CD4-positive, alpha-beta T cell treated with Interleukin-12 subunit alpha and Interleukin-12 subunit beta, for 1 hour (primary cell): ENCODE data around the gene KLK4.

Source experiments
- DNase-seq: peaks from one replicate; pipeline ENCODE4 v3.0.0-alpha.2; 2020

Gene KLK4

GRCh38 chr19:50911206-50912101 lies at the start of gene KLK4:
Gene KLK4, minus strand, starts transcription at chr19:50911395. Its CDS starts 657 bp downstream, at chr19:50910738.
- DNase-seq = no peak

- no peak for DNase-seq
Measured at GRCh38 chr19:50959731-50960500, 48.7 kb upstream of the KLK4 start.

- no peak for DNase-seq
Measured at GRCh38 chr19:50957587-50957986, 46.4 kb upstream of the KLK4 start.

- no peak for DNase-seq
Measured at GRCh38 chr19:50952910-50953309, 41.7 kb upstream of the KLK4 start, which contains the start of gene KLK5. Gene KLK5, minus strand, starts transcription at chr19:50953038. Its CDS starts 381 bp downstream, at chr19:50952657.

GRCh38 chr19:50949861-50950260 lies 38.7 kb upstream of the KLK4 start:
- DNase-seq = no peak

GRCh38 chr19:50947123-50947522 lies 35.9 kb upstream of the KLK4 start:
- no peak for DNase-seq

GRCh38 chr19:50944795-50945194 lies 33.6 kb upstream of the KLK4 start:
- no peak for DNase-seq

- no peak for DNase-seq
Measured at GRCh38 chr19:50943074-50943828, 32.1 kb upstream of the KLK4 start.

GRCh38 chr19:50939596-50939995 lies 28.4 kb upstream of the KLK4 start:
- no peak for DNase-seq

- DNase-seq = no peak
Measured at GRCh38 chr19:50933640-50934039, 22.4 kb upstream of the KLK4 start.

- DNase-seq = no peak
Measured at GRCh38 chr19:50932690-50933083, 21.5 kb upstream of the KLK4 start.

GRCh38 chr19:50932018-50932689 lies 21.0 kb upstream of the KLK4 start:
- DNase-seq = no peak

- DNase-seq = no peak
Measured at GRCh38 chr19:50931023-50931422, 19.8 kb upstream of the KLK4 start.

GRCh38 chr19:50928831-50929230 lies 17.6 kb upstream of the KLK4 start:
- no peak for DNase-seq

- DNase-seq = no peak
Measured at GRCh38 chr19:50926144-50926543, 14.9 kb upstream of the KLK4 start.

GRCh38 chr19:50925734-50926133 lies 14.5 kb upstream of the KLK4 start:
- no peak for DNase-seq

GRCh38 chr19:50924586-50924985 lies 13.4 kb upstream of the KLK4 start:
- DNase-seq = no peak

- DNase-seq = peak; percentile 75
Measured at GRCh38 chr19:50922317-50922853, 11.2 kb upstream of the KLK4 start.

- DNase-seq = no peak
Measured at GRCh38 chr19:50921426-50922316, 10.5 kb upstream of the KLK4 start.

- DNase-seq = no peak
Measured at GRCh38 chr19:50916069-50916468, 4.9 kb upstream of the KLK4 start.
